PC-9 (cell line): ENCODE data around the gene CELA3B. TPM values are rescaled to one million over a fixed set of nuclear protein-coding genes. Genes with fewer than 3 reads are reported as not detected.
"Not testable (repeated sequence)": the region's sequence is repeated elsewhere in the genome, so short reads cannot be mapped to it uniquely, and the experiment has no call there.

Experiments
- Bru-seq: library from RNA; stranded (reverse); fragments of 400-500 nt; gene quantifications from one replicate; lab custom pipeline; 2021; lab: Mats Ljungman, UMichigan
- BruChase-seq, 2 experiments: library from RNA; stranded (reverse); fragments of 400-500 nt; gene quantifications; one replicate each; lab custom pipeline; 2021; lab: Mats Ljungman, UMichigan
- BruUV-seq: library from RNA; stranded (reverse); fragments of 400-500 nt; replicated peaks from 2 replicates; lab custom pipeline; 2021; lab: Mats Ljungman, UMichigan
- CTCF ChIA-PET: fragments of 300-600 bp; sonication (Branson Sonifier 250); formaldehyde crosslinking; loops from one replicate; lab custom pipeline; 2022; ENCODE audit warnings: antibody characterized with exemption; lab: Charles Lee
- POLR2A ChIA-PET: fragments of 300-600 bp; sonication (Branson Sonifier 250); formaldehyde crosslinking; loops from one replicate; lab custom pipeline; 2022; ENCODE audit warnings: antibody characterized with exemption; ENCODE audit not compliant: unreplicated experiment; lab: Charles Lee
- DNase-seq, 2 experiments: peaks; one replicate each; pipeline versions ENCODE4 v3.0.0 to v3.0.0-alpha.2; 2015 to 2022; ENCODE audit warnings: mixed read lengths in 1 of 2
- H2AFZ ChIP-seq: fragments of 200-600 bp; sonication (generic); 2 replicates; pipeline ENCODE4 v1.8.1; 2017; ENCODE audit warnings: antibody characterized with exemption
- H3F3A ChIP-seq: fragments of 200-600 bp; sonication (generic); 2 replicates; pipeline ENCODE4 v1.8.1; 2017; ENCODE audit warnings: antibody characterized with exemption, mild to moderate bottlenecking, low read depth; ENCODE audit not compliant: insufficient read depth
- H3K27ac ChIP-seq: fragments of 200-600 bp; sonication (generic); 2 replicates; pipeline ENCODE4 v1.6.1; 2016; ENCODE audit warnings: mixed run types
- H3K27me3 ChIP-seq: fragments of 200-600 bp; sonication (generic); 2 replicates; pipeline ENCODE4 v1.6.1; 2016; ENCODE audit warnings: low read depth, mixed run types; ENCODE audit not compliant: insufficient read depth
- H3K36me3 ChIP-seq: fragments of 200-600 bp; sonication (generic); 2 replicates; pipeline ENCODE4 v1.6.1; 2016; ENCODE audit warnings: low read depth, mixed run types
- H3K4me1 ChIP-seq: fragments of 200-600 bp; sonication (generic); replicated peaks from 2 replicates; pipeline ENCODE4 v1.6.1; 2016; ENCODE audit warnings: mixed run types; ENCODE audit not compliant: insufficient read depth
- H3K4me2 ChIP-seq: fragments of 200-600 bp; sonication (generic); 2 replicates; pipeline ENCODE4 v1.6.1; 2017; ENCODE audit warnings: mixed run types
- H3K4me3 ChIP-seq: fragments of 200-600 bp; sonication (generic); 2 replicates; pipeline ENCODE4 v1.6.1; 2016; ENCODE audit warnings: mixed run types
- H3K79me2 ChIP-seq: fragments of 200-600 bp; sonication (generic); 2 replicates; pipeline ENCODE4 v1.6.1; 2017; ENCODE audit warnings: low read depth, mixed run types
- H3K9me2 ChIP-seq: fragments of 200-600 bp; sonication (generic); 2 replicates; pipeline ENCODE4 v1.8.1; 2017; ENCODE audit warnings: mild to moderate bottlenecking; ENCODE audit not compliant: insufficient read depth
- H3K9me3 ChIP-seq: fragments of 200-600 bp; sonication (generic); 2 replicates; pipeline ENCODE4 v1.8.1; 2016; ENCODE audit warnings: low read depth; ENCODE audit not compliant: insufficient read depth
- H4K20me1 ChIP-seq: fragments of 200-600 bp; sonication (generic); 2 replicates; pipeline ENCODE4 v1.8.1; 2017; ENCODE audit not compliant: insufficient read depth
- EZH2 ChIP-seq: fragments of 200-600 bp; sonication (generic); IDR thresholded peaks from 2 replicates; pipeline ENCODE4 v1.8.0; 2017; ENCODE audit warnings: antibody characterized with exemption, low read depth
- intact Hi-C: fragments of 100-400 bp; cut with micrococcal nuclease; formaldehyde crosslinking; loops from one replicate; pipeline ENCODE4 v1.10.0; 2022; ENCODE audit not compliant: unreplicated experiment
- long read RNA-seq: library from polyadenylated mRNA; stranded (forward); transcript quantifications from one replicate; pipeline ENCODE4 v2.0.0, GENCODE V29; 2022
- total RNA-seq: library from RNA; stranded (reverse); gene quantifications from 2 replicates; pipeline ENCODE4 v1.2.3, GENCODE V29; 2021
- TF ChIP-seq, protein P1 (sequence below): fragments of 200-600 bp; sonication (generic); conservative IDR thresholded peaks from 2 replicates; pipeline ENCODE4 v1.6.1; 2017; ENCODE audit warnings: mixed run types, antibody characterized with exemption, mild to moderate bottlenecking, moderate library complexity

CELA3B gene, protein sequence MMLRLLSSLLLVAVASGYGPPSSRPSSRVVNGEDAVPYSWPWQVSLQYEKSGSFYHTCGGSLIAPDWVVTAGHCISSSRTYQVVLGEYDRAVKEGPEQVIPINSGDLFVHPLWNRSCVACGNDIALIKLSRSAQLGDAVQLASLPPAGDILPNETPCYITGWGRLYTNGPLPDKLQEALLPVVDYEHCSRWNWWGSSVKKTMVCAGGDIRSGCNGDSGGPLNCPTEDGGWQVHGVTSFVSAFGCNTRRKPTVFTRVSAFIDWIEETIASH
- total RNA-seq (not detected in 2 replicates), Bru-seq, nascent RNA (not detected), BruChase-seq, experiment 1, labeled RNA remaining after a 2-hour chase (not detected), BruChase-seq, experiment 2, labeled RNA remaining after a 6-hour chase (not detected)
- long read RNA-seq = 0 reads

DNA sequence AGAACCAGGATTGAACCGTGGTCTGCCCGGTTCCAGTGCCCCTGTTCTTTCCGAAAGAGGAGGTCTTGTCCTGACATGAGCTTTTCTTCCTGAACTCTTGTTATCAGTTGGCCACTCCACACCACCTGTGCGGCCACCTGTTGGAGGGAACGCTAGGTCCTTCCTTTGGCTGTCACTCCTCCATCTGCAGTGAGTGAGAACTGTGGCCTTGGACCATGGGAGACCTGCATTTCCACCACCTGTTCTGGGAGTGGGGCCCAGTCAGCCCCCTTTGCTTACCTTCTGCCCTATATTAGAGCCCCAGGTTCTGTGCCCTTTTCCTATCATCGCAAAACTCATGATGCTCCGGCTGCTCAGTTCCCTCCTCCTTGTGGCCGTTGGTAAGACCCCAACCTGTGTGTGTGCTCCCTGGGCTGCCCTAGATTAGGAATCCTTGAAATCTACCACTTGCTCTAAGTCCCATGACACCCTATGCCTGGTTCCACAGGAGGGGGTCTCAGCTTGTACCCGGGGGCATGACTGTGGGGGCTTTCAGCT lies at the start of gene CELA3B:
CELA3B (plus strand) TSS at position 320 of the 537 bp plus-strand sequence; CDS start at position 338, 18 bp downstream.
- H4K20me1 ChIP-seq, POLR2A ChIA-PET, H3K4me1 ChIP-seq, H3K79me2 ChIP-seq, H2AFZ ChIP-seq, H3K36me3 ChIP-seq, H3K4me3 ChIP-seq, intact Hi-C loops, DNase-seq, H3K27me3 ChIP-seq, H3F3A ChIP-seq, H3K27ac ChIP-seq, H3K9me2 ChIP-seq, H3K9me3 ChIP-seq, BruUV-seq, CTCF ChIA-PET, H3K4me2 ChIP-seq: not testable (repeated sequence)

DNA sequence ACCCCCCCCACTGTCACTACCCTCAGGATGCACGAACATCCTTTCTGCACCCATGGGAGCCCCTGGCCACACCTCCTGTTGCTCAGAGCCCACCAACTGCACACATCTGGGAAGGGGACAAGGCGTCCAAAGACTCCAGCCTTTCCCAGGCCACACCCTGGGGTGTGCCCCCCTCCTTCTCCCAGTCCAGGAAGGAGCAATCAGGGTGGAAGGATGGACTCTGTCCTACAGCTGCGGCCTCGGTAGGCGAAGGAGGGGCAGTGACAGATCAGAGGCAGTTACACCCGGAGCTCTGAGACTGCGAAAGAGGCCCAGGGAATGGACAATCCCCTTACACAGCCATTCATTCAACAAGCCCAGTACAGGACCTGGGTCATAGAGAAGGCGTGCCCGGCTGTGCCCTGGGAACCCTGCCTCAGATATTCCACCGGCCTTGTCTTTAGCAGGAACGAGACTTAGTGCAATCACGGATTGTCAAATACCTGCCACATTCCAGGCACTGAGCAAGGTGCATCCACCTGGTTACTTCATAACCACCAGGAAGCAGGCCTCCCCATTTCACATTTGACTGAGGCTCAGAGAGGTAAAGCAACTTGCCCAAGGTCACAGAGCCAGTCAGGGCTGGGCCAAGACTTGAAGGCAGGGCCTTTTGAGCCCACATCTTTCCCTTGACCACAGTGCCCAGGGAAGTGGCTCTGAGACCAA lies 49.1 kb upstream of the CELA3B start:
- CTCF ChIA-PET = no interaction called here
- no peak for TF ChIP-seq EZH2
- TF ChIP-seq, protein P1, sequence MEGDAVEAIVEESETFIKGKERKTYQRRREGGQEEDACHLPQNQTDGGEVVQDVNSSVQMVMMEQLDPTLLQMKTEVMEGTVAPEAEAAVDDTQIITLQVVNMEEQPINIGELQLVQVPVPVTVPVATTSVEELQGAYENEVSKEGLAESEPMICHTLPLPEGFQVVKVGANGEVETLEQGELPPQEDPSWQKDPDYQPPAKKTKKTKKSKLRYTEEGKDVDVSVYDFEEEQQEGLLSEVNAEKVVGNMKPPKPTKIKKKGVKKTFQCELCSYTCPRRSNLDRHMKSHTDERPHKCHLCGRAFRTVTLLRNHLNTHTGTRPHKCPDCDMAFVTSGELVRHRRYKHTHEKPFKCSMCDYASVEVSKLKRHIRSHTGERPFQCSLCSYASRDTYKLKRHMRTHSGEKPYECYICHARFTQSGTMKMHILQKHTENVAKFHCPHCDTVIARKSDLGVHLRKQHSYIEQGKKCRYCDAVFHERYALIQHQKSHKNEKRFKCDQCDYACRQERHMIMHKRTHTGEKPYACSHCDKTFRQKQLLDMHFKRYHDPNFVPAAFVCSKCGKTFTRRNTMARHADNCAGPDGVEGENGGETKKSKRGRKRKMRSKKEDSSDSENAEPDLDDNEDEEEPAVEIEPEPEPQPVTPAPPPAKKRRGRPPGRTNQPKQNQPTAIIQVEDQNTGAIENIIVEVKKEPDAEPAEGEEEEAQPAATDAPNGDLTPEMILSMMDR = no peak
- H3K27ac ChIP-seq = no peak overlapping the region
- H3K4me3 ChIP-seq = no peak overlapping the region
- intact Hi-C loops = no loop called here
- BruUV-seq = no TSS peak
- no peaks in the 10 kb centered on the region for H4K20me1 ChIP-seq
- H3K36me3 ChIP-seq = no peaks in the 10 kb centered on the region
- no peaks in the 10 kb centered on the region for H3K27me3 ChIP-seq
- no peak for DNase-seq
- H3K79me2 ChIP-seq = peaks cover 11% of the 10 kb centered on the region
- H3K9me3 ChIP-seq = no peaks in the 10 kb centered on the region
- H3F3A ChIP-seq = peaks cover 20% of the 10 kb centered on the region
- POLR2A ChIA-PET = no interaction called here
- H3K4me2 ChIP-seq = no peak overlapping the region
- H3K9me2 ChIP-seq = no peaks in the 10 kb centered on the region
- H2AFZ ChIP-seq = no peak overlapping the region
- peaks cover 26% of the 10 kb centered on the region for H3K4me1 ChIP-seq

DNA sequence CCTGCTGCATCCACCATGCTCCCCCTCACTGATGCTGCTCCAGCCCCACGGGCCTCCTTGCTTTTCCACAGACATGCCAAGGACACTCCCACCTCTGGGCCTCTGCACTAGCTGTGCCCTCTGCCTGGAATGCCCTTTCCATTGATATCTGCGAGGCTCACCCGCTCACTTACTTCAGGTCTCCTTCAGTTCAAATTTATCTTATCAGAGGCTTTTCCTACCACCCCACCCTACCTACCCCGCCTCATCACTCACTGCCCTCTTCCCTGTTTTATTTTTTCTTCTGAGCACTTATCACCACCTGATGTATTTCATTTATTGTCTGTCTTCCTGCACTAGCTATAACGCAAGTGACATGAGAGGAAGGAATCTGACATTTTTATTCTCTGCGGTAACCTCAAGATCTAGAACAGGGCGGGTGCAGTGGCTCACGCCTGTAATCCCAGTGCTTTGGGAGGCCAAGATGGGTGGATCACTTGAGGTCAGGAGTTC lies 46.7 kb upstream of the CELA3B start:
- H4K20me1 ChIP-seq = no peaks in the 10 kb centered on the region
- H3K4me2 ChIP-seq = no peak overlapping the region
- intact Hi-C loops = loop anchor here (2.0 to 10.0 kb wide), 3 partner anchors 27 to 145 kb away; partner anchors contain the start of gene USP48
- ChIA-PET POLR2A (no interaction called here), CTCF (interaction anchor here (0.7 kb wide), 1 partner anchor 202 kb away, joined by 3 read pairs; no protein-coding TSS in a partner anchor)
- no peak overlapping the region for H3K4me3 ChIP-seq
- peaks cover 20% of the 10 kb centered on the region for H3F3A ChIP-seq
- DNase-seq = no peak
- H3K9me2 ChIP-seq = no peaks in the 10 kb centered on the region
- H3K36me3 ChIP-seq = no peaks in the 10 kb centered on the region
- peaks cover 26% of the 10 kb centered on the region for H3K79me2 ChIP-seq
- TF ChIP-seq, protein P1 = no peak
- no peak for TF ChIP-seq EZH2
- H3K4me1 ChIP-seq = peaks cover 40% of the 10 kb centered on the region
- H3K27ac ChIP-seq = no peak overlapping the region
- H2AFZ ChIP-seq = no peak overlapping the region
- no TSS peak for BruUV-seq
- no peaks in the 10 kb centered on the region for H3K27me3 ChIP-seq
- no peaks in the 10 kb centered on the region for H3K9me3 ChIP-seq
